ENCODE measurements around the gene ASPRV1. TPM values are rescaled to one million over a fixed set of nuclear protein-coding genes. Genes with fewer than 3 reads are reported as not detected.
"Not testable (repeated sequence)": the region's sequence is repeated elsewhere in the genome, so short reads cannot be mapped to it uniquely, and the experiment has no call there.

The ASPRV1 gene
- total and polyA plus RNA-seq, 4 donors, result 3.1 to 7.7 (median 6.0) TPM

GRCh38 chr2:70002241-70002899, 40.9 kb upstream of the ASPRV1 start:
- H3K27ac ChIP-seq (ENCODE audit: low read depth, low read length), result no peak overlapping the region
- WGBS (ENCODE audit: insufficient coverage), result 63% methylated on average over 1 of the region's 2 CpGs
- H3K4me3 ChIP-seq (ENCODE audit: low read depth, low read length), result no peak overlapping the region
- H3K9me3 ChIP-seq (ENCODE audit: control insufficient read depth, insufficient read depth, low read length), result no peaks in the 10 kb centered on the region
- H3K4me1 ChIP-seq (ENCODE audit: control insufficient read depth, insufficient read depth, low read length), result peaks cover 3% of the 10 kb centered on the region
- peaks cover 12% of the 10 kb centered on the region for H3K36me3 ChIP-seq (ENCODE audit: control insufficient read depth, insufficient read depth, low read length)
- DNase-seq (ENCODE audit: low read depth in 4 of 6, low spot score in 6 of 6), result no peak
- H3K27me3 ChIP-seq (ENCODE audit: control insufficient read depth, insufficient read depth, low read length), result no peaks in the 10 kb centered on the region

DNA sequence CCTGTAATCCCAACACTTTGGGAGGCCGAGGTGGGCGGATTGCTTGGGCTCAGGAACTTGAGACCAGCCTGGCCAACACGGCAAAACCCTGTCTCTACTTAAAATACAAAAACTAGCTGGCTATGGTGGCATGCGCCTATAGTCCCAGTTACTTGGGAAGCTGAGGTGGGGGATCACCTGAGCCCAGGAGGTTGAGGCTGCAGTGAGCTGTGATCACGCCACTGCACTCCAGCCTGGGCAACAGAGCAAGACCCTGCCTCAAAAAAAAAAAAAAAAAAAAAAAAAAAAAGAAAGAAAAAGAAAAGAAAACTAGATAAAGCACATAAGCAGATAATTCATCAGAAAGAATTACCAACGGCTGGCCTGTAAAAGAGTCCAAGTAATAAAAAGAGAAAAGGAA, 39.1 kb upstream of the ASPRV1 start:
- WGBS (ENCODE audit: insufficient coverage), result 100% methylated on average over 1 of the region's 6 CpGs
- H3K9me3 ChIP-seq (ENCODE audit: control insufficient read depth, insufficient read depth, low read length); H3K4me1 ChIP-seq (ENCODE audit: control insufficient read depth, insufficient read depth, low read length); H3K4me3 ChIP-seq (ENCODE audit: low read depth, low read length); DNase-seq (ENCODE audit: low read depth in 4 of 6, low spot score in 6 of 6); H3K27ac ChIP-seq (ENCODE audit: low read depth, low read length); H3K27me3 ChIP-seq (ENCODE audit: control insufficient read depth, insufficient read depth, low read length): not testable (repeated sequence)
- peaks cover 19% of the 10 kb centered on the region for H3K36me3 ChIP-seq (ENCODE audit: control insufficient read depth, insufficient read depth, low read length)

DNA sequence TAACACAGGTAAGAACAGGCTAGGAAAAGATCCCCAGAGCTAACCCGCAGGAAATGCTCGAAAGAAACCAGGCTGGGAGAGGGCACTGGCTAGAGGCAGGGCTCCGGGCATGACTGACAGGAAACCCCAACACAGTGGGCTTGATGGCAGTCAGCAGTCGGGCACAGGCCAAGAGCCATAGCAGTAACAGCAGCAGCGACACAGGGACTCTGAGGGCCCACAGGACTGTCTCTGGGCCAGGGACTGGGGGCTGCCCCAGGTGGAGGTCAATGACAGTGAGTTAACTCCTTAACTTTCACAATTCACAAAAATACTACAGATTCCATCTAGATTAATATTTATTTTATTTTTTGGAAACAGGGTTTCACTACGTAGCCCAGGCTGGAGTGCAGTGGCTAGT, 37.3 kb upstream of the ASPRV1 start:
- H3K27me3 ChIP-seq (ENCODE audit: control insufficient read depth, insufficient read depth, low read length), result no peaks in the 10 kb centered on the region
- no peak overlapping the region for H3K27ac ChIP-seq (ENCODE audit: low read depth, low read length)
- no peaks in the 10 kb centered on the region for H3K9me3 ChIP-seq (ENCODE audit: control insufficient read depth, insufficient read depth, low read length)
- no peak overlapping the region for H3K4me3 ChIP-seq (ENCODE audit: low read depth, low read length)
- DNase-seq (ENCODE audit: low read depth in 4 of 6, low spot score in 6 of 6), result no peak
- WGBS (ENCODE audit: insufficient coverage), result 91% methylated on average over 6 of the region's 6 CpGs
- H3K36me3 ChIP-seq (ENCODE audit: control insufficient read depth, insufficient read depth, low read length), result peaks cover 34% of the 10 kb centered on the region
- peaks cover 3% of the 10 kb centered on the region for H3K4me1 ChIP-seq (ENCODE audit: control insufficient read depth, insufficient read depth, low read length)

DNA sequence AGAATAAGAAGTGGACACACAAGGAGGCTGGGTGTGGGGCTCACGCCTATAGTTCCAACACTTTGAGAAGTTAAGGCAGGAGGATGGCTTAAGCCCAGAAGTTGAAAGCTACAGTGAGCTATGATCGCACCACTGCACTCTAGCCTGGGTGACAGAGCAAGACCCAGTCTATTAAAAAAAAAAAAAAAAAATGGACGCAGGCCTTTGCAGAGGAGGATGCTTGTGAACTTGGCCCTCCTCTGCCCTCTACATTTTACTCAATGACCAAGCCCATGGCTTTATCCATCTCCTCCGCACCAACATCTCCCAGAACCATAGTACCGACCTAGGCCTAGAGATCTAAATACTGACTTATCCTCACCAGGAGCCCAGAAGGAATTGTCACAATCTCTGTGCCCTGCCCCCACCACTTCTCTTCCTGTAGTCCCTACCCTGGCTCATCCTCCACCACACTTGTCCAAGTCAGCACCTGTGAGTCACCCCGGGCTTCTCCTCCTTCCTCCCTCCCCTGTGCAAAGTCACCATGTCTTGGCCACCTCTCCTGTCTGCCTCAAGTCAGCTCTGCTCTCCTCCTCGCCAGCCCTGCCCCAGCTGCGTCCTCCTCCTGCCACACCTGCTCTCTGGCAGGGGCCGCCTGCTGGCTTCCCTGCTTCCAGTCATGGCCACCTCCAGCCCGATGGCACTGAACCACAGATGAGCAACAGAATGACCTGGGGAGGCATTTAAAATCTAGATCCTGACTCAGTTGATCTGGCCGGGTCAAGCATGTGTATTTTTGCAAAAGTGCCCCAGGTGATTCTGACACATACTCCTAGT, 35.8 kb upstream of the ASPRV1 start:
- H3K4me3 ChIP-seq (ENCODE audit: low read depth, low read length), result no peak overlapping the region
- H3K36me3 ChIP-seq (ENCODE audit: control insufficient read depth, insufficient read depth, low read length), result peaks cover 38% of the 10 kb centered on the region
- no peak overlapping the region for H3K27ac ChIP-seq (ENCODE audit: low read depth, low read length)
- peaks cover 3% of the 10 kb centered on the region for H3K4me1 ChIP-seq (ENCODE audit: control insufficient read depth, insufficient read depth, low read length)
- WGBS (ENCODE audit: insufficient coverage), result 84% methylated on average over 10 of the region's 11 CpGs
- no peak for DNase-seq (ENCODE audit: low read depth in 4 of 6, low spot score in 6 of 6)
- H3K9me3 ChIP-seq (ENCODE audit: control insufficient read depth, insufficient read depth, low read length), result no peaks in the 10 kb centered on the region
- H3K27me3 ChIP-seq (ENCODE audit: control insufficient read depth, insufficient read depth, low read length), result no peaks in the 10 kb centered on the region

- H3K27ac ChIP-seq (ENCODE audit: low read depth, low read length), result no peak overlapping the region
- H3K4me3 ChIP-seq (ENCODE audit: low read depth, low read length), result no peak overlapping the region
- peaks cover 48% of the 10 kb centered on the region for H3K36me3 ChIP-seq (ENCODE audit: control insufficient read depth, insufficient read depth, low read length)
- WGBS (ENCODE audit: insufficient coverage), result 100% methylated on average over 1 of the region's 3 CpGs
- H3K27me3 ChIP-seq (ENCODE audit: control insufficient read depth, insufficient read depth, low read length), result no peaks in the 10 kb centered on the region
- DNase-seq (ENCODE audit: low read depth in 4 of 6, low spot score in 6 of 6), result no peak
- H3K4me1 ChIP-seq (ENCODE audit: control insufficient read depth, insufficient read depth, low read length), result peaks cover 3% of the 10 kb centered on the region
- no peaks in the 10 kb centered on the region for H3K9me3 ChIP-seq (ENCODE audit: control insufficient read depth, insufficient read depth, low read length)
Observed at GRCh38 chr2:69995511-69995910, 34.1 kb upstream of the ASPRV1 start.

GRCh38 chr2:69994166-69994565, 32.7 kb upstream of the ASPRV1 start:
- H3K27me3 ChIP-seq (ENCODE audit: control insufficient read depth, insufficient read depth, low read length), result no peaks in the 10 kb centered on the region
- H3K4me3 ChIP-seq (ENCODE audit: low read depth, low read length), result no peak overlapping the region
- no peaks in the 10 kb centered on the region for H3K4me1 ChIP-seq (ENCODE audit: control insufficient read depth, insufficient read depth, low read length)
- peaks cover 60% of the 10 kb centered on the region for H3K36me3 ChIP-seq (ENCODE audit: control insufficient read depth, insufficient read depth, low read length)
- 91% methylated on average over 5 of the region's 6 CpGs for WGBS (ENCODE audit: insufficient coverage)
- no peak overlapping the region for H3K27ac ChIP-seq (ENCODE audit: low read depth, low read length)
- DNase-seq (ENCODE audit: low read depth in 4 of 6, low spot score in 6 of 6), result no peak
- no peaks in the 10 kb centered on the region for H3K9me3 ChIP-seq (ENCODE audit: control insufficient read depth, insufficient read depth, low read length)

- no peak overlapping the region for H3K27ac ChIP-seq (ENCODE audit: low read depth, low read length)
- WGBS (ENCODE audit: insufficient coverage), result 94% methylated on average over 5 of the region's 5 CpGs
- DNase-seq (ENCODE audit: low read depth in 4 of 6, low spot score in 6 of 6), result no peak
- H3K4me1 ChIP-seq (ENCODE audit: control insufficient read depth, insufficient read depth, low read length), result no peaks in the 10 kb centered on the region
- H3K36me3 ChIP-seq (ENCODE audit: control insufficient read depth, insufficient read depth, low read length), result peaks cover 59% of the 10 kb centered on the region
- no peaks in the 10 kb centered on the region for H3K9me3 ChIP-seq (ENCODE audit: control insufficient read depth, insufficient read depth, low read length)
- H3K4me3 ChIP-seq (ENCODE audit: low read depth, low read length), result no peak overlapping the region
- no peaks in the 10 kb centered on the region for H3K27me3 ChIP-seq (ENCODE audit: control insufficient read depth, insufficient read depth, low read length)
Observed at GRCh38 chr2:69993708-69994107, 32.3 kb upstream of the ASPRV1 start.

- Histone ChIP-seq H3K4me1 (ENCODE audit: control insufficient read depth, insufficient read depth, low read length) (no peaks in the 10 kb centered on the region), H3K36me3 (ENCODE audit: control insufficient read depth, insufficient read depth, low read length) (peaks cover 58% of the 10 kb centered on the region), H3K27ac (ENCODE audit: low read depth, low read length) (no peak overlapping the region), H3K4me3 (ENCODE audit: low read depth, low read length) (no peak overlapping the region), H3K27me3 (ENCODE audit: control insufficient read depth, insufficient read depth, low read length) (no peaks in the 10 kb centered on the region), H3K9me3 (ENCODE audit: control insufficient read depth, insufficient read depth, low read length) (no peaks in the 10 kb centered on the region)
- 91% methylated on average over 6 of the region's 7 CpGs for WGBS (ENCODE audit: insufficient coverage)
- DNase-seq (ENCODE audit: low read depth in 4 of 6, low spot score in 6 of 6), result no peak
Observed at GRCh38 chr2:69993048-69993565, 31.7 kb upstream of the ASPRV1 start.

DNA sequence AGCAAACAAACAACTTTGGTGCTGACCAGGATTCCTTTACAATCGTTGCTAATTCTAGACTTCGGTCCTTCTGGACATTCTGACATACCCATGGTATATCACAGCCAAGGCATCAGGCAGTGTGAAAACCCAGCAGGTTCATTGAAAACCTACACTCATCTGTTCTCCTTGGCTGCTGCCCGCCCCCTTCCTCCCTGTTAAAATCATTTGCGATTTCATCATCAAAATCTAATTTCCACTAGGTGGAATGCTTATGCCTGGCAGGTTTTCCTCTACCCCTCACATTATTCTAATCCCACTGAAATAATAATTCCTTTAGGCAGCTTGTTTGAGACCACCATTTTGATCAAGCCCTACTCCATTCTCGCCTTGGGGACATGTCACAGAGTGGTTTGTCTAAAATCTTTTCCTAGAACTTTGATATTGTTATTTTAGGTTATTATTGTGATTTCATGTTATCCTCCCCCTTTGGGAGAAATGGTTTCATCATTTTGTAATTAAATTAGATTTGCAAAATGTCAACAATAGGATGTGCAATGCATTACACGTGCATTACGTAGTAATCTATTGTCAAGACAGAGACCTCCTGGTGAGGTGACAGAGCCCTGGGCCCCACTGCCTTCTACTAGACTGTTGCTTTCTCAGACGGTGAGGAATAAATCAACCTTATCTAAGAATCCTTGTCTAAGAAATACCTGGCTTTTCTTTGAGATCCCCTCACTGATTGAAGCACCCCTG, 31.0 kb upstream of the ASPRV1 start:
- Histone ChIP-seq H3K4me3 (ENCODE audit: low read depth, low read length) (no peak overlapping the region), H3K27me3 (ENCODE audit: control insufficient read depth, insufficient read depth, low read length) (no peaks in the 10 kb centered on the region), H3K4me1 (ENCODE audit: control insufficient read depth, insufficient read depth, low read length) (no peaks in the 10 kb centered on the region), H3K9me3 (ENCODE audit: control insufficient read depth, insufficient read depth, low read length) (no peaks in the 10 kb centered on the region), H3K36me3 (ENCODE audit: control insufficient read depth, insufficient read depth, low read length) (peaks cover 55% of the 10 kb centered on the region), H3K27ac (ENCODE audit: low read depth, low read length) (no peak overlapping the region)
- 89% methylated on average over 4 of the region's 8 CpGs for WGBS (ENCODE audit: insufficient coverage)
- DNase-seq (ENCODE audit: low read depth in 4 of 6, low spot score in 6 of 6), result no peak
